UCSD-AML1 (cell line): ENCODE measurements around the gene PTPN12.

Source experiments
- DNase-seq: peaks from one replicate; lab custom pipeline; 2025; ENCODE audit not compliant: unreplicated experiment; lab: John Stamatoyannopoulos, UW

The PTPN12 gene

GRCh38 chr7:77658928-77659327, 121.8 kb downstream of the PTPN12 start:
- no peak for DNase-seq

- no peak for DNase-seq
Measured at GRCh38 chr7:77661816-77662215, 124.7 kb downstream of the PTPN12 start.

- no peak for DNase-seq
Measured at GRCh38 chr7:77662869-77663268, 125.8 kb downstream of the PTPN12 start.

- DNase-seq = no peak
Measured at GRCh38 chr7:77664715-77665114, 127.6 kb downstream of the PTPN12 start.

- DNase-seq = no peak
Measured at GRCh38 chr7:77665161-77665560, 128.1 kb downstream of the PTPN12 start.

- DNase-seq = no peak
Measured at GRCh38 chr7:77667459-77668086, 130.5 kb downstream of the PTPN12 start.

GRCh38 chr7:77674878-77675277, 137.8 kb downstream of the PTPN12 start:
- no peak for DNase-seq

DNA sequence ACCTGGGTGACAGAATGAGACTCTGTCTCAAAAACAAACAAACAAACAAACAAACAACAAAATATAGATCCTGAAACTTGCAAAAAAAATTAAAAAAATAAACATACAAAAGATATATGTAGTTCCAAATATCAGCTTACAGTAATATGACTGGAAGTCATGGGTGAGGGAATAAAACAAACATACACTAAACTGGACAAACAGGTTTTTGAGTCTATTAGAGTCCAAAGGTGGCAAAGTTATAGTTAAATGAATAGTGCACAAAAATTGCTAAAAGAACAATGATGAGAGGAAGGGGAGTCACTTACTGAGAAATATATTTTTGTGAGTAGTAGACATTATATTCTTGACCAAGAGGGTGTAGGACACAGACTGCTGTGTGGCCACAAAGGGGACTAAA, 142.5 kb downstream of the PTPN12 start:
- DNase-seq = no peak

GRCh38 chr7:77680266-77680665, 143.2 kb downstream of the PTPN12 start:
- DNase-seq = no peak

GRCh38 chr7:77684030-77684429, 146.9 kb downstream of the PTPN12 start:
- no peak for DNase-seq

DNA sequence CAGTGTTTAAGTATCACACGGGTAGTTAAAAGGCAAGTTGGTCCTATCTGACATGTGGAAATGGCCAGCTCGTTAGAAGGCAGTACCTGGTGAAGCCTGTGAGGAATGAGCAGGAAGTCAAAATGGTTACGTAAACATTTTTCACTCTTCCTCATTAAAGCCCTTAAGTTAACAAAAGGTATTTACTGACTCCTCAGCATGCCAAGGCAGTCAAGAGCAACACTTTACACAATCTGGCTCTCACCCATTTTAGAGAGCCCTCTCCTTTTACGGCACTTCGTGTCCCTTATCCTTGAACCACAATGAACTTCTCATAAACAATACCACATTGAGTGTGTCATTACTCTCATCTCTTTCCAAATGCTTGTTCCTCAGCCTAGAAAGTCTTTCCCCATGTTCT, 148.1 kb downstream of the PTPN12 start:
- DNase-seq = no peak

DNA sequence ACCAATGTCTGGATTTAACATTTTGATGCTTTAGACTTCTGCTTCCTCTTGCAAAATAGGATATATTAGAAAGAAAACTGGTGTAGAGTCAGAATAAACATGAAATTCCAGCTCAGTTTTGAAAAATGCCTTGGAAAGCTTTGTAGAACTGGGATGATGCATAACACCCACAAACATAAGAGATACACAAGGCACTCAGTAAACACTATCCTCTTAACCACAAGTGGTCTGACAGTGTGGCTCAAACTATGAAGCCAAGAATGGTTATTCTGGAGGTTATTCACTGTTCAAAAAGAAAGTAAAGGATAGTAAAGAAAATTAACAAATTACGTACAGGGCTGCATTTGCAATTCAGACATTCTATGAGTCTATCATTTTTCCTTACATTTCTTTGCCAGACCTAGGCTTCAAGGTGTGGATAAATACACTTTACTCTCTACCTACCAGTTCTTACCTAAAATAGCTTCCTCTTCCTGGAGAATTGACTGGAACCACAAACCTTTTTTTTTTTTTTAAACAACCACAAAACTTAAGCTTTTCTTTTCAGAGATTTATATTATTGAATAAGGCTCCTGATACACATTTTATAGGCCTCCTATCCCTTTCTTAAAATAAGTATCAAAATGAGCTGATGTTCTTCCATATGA, 150.1 kb downstream of the PTPN12 start:
- DNase-seq = no peak

GRCh38 chr7:77687747-77688144, 150.7 kb downstream of the PTPN12 start:
- DNase-seq = no peak
